Measurements from ENCODE around the gene MSI2. TPM values are rescaled to one million over a fixed set of nuclear protein-coding genes. Genes with fewer than 3 reads are reported as not detected.

MSI2 gene
- total RNA-seq, 1 donor: 12.6 TPM

DNA sequence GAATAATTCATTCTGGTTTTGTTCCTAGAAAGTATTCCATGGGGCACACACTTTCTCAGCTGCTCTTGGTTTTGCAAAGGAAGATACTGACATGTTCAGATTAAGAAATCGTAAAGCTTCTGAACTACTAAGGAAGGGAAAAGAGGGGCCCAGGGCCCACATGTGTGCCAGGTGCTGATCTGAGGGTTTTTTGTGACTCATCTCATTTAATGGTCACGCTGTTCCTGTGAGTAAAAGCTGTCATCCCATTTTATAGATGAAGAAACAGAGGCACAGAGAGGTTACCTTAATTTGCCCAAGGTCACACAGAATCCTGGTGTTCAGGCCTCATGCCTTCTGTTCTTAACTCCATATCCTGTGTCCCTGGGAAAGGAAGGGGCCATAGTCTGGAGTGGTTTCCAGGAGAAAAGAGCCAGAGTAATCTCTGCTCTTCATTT lies 113.2 kb downstream of the MSI2 start:
- no peak overlapping the region for H3K4me3 ChIP-seq (ENCODE audit: low read depth, low read length)
- TF ChIP-seq, protein P1, sequence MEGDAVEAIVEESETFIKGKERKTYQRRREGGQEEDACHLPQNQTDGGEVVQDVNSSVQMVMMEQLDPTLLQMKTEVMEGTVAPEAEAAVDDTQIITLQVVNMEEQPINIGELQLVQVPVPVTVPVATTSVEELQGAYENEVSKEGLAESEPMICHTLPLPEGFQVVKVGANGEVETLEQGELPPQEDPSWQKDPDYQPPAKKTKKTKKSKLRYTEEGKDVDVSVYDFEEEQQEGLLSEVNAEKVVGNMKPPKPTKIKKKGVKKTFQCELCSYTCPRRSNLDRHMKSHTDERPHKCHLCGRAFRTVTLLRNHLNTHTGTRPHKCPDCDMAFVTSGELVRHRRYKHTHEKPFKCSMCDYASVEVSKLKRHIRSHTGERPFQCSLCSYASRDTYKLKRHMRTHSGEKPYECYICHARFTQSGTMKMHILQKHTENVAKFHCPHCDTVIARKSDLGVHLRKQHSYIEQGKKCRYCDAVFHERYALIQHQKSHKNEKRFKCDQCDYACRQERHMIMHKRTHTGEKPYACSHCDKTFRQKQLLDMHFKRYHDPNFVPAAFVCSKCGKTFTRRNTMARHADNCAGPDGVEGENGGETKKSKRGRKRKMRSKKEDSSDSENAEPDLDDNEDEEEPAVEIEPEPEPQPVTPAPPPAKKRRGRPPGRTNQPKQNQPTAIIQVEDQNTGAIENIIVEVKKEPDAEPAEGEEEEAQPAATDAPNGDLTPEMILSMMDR (IDR thresholded peaks at IDR 0.05; ENCODE audit: insufficient read depth, low read length): no peak
- no peak for DNase-seq (ENCODE audit: low read depth)

DNA sequence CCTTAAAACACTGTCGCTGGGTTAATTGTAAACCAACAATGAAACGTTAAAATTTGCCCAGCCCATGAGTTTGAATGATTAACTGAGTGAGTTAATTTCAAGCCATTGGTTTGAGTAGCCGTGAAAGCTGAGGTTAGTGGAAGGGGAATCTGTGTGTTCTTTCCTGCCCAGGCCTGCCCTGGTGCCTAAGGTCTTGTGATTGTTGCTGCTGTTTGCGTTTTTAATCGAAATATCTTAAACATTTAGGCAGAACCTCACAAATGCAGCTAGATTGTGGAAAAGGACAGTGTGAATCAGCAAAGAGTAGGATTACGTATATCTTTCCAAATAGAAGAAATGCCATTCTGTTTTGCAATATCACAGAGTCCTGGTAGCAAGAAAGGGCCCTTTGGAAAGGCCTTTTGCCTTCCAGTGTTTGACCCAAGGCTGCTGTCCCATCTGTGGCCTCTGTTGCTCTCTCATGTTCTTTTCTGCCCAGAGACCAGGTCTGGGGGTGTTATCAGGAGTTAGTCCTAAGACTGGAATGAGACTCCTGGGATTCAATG lies 113.8 kb downstream of the MSI2 start:
- DNase-seq (ENCODE audit: low read depth): peak; percentile 60
- TF ChIP-seq, protein P1 (IDR thresholded peaks at IDR 0.05; ENCODE audit: insufficient read depth, low read length): no peak

DNA sequence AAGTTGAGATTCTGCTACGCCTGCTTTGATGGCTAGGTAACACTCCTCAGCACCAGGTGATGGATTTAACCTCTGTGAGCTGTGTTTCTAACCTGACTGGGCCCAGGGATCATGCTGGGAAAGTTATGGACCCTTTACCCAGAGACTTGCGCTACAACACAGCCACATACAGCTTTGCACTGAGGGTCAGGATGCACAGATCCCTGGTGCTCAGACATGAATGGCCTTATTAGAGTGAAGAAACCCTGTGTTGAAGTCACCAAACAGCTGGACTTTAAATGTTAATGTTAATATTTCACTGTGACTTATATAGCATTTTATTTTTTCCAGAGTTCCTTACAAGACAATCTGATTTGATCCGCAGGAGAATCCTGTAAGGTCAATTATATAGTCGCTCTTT lies 114.3 kb downstream of the MSI2 start:
- no peak overlapping the region for H3K4me3 ChIP-seq (ENCODE audit: low read depth, low read length)
- no peak for DNase-seq (ENCODE audit: low read depth)
- TF ChIP-seq, protein P1 (IDR thresholded peaks at IDR 0.05; ENCODE audit: insufficient read depth, low read length): no peak

More for the DNA sequence above, 113.8 kb downstream of the MSI2 start:
- no peak overlapping the region for H3K4me3 ChIP-seq (ENCODE audit: low read depth, low read length)

DNA sequence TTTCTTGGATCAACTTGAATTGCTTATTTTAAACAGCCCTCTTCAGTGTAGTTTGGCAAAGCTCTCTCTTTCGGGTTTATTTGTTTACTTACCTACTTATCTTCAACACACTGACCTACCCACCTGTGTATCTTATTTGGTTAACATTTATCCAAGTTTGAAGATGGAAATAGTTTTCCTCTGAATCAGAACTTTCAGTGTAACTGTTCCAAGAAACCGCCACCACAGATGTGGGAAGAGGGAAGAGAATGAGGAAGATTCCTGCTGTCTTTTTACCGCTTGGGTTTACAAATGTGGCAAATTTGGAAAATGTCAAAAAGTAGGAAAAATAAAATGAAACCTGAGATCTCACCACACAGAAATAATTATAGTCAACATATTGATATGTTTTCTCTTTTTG lies 115.8 kb downstream of the MSI2 start:
- DNase-seq (ENCODE audit: low read depth): peak; percentile 10
- TF ChIP-seq, protein P1 (IDR thresholded peaks at IDR 0.05; ENCODE audit: insufficient read depth, low read length): no peak
- no peak overlapping the region for H3K4me3 ChIP-seq (ENCODE audit: low read depth, low read length)

DNA sequence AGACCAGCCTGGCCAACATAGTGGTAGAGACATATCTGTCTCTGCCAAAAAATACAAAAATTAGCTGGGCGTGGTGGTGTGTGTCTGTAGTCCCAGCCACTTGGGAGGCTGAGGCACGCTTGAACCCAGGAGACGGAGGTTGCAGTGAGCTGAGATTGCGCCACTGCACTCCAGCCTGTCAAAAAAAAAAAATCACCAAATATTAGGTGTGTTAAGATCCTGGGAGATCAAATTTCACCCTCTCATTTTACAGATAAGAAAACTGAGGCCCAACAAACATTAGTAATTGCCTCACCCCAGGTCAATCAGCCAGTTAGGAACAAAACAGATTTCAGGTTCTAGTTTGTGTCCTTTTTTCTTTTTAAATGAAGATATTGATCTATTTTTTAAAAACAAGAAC lies 116.7 kb downstream of the MSI2 start:
- DNase-seq (ENCODE audit: low read depth): no peak
- TF ChIP-seq, protein P1 (IDR thresholded peaks at IDR 0.05; ENCODE audit: insufficient read depth, low read length): no peak
- H3K4me3 ChIP-seq (ENCODE audit: low read depth, low read length): no peak overlapping the region

DNA sequence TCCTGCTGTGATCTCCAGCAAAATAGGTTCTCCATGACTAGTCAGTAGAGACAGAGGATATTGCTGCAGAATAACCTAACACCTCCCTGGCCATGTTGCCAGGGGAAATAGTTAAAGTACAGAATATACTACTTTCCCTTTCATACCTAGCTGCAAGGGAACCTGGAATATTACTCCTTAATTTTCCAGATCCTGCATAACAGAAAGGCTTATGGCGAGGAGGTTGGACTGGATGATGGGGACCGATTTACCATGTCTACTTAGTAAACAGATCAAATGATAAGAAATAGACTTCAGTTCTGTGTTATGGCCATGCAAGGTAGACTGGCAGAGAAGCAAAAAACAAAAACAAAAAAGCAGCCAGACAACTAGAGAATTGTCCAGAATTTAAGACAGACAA lies 117.4 kb downstream of the MSI2 start:
- DNase-seq (ENCODE audit: low read depth): no peak
- no peak overlapping the region for H3K4me3 ChIP-seq (ENCODE audit: low read depth, low read length)
- TF ChIP-seq, protein P1 (IDR thresholded peaks at IDR 0.05; ENCODE audit: insufficient read depth, low read length): no peak

Data from fibroblast of the aortic adventitia (primary cell).